ENCODE results near the gene RNF126.
"Not testable (repeated sequence)": the region's sequence is repeated elsewhere in the genome, so short reads cannot be mapped to it uniquely, and the experiment has no call there.

Gene RNF126

GRCh38 chr19:640161-640558 lies 22.9 kb downstream of the RNF126 start:
- H3K9ac ChIP-seq (ENCODE audit: low read length), result no peak overlapping the region
- H3K9me3 ChIP-seq (ENCODE audit: control insufficient read depth, low read depth, low read length), result no peaks in the 10 kb centered on the region
- H3K27ac ChIP-seq (ENCODE audit: low read length), result no peak overlapping the region
- H3K36me3 ChIP-seq (ENCODE audit: control insufficient read depth, low read depth, low read length), result peaks cover 3% of the 10 kb centered on the region
- peaks cover 23% of the 10 kb centered on the region for H3K27me3 ChIP-seq (ENCODE audit: control insufficient read depth, insufficient read depth, low read length)
- H3K4me3 ChIP-seq (ENCODE audit: low read length), result no peak overlapping the region
- H3K4me1 ChIP-seq (ENCODE audit: control insufficient read depth, low read depth, low read length), result no peaks in the 10 kb centered on the region

- peak within 1 kb of the TSS; percentile 48 for H3K4me3 ChIP-seq (ENCODE audit: low read length)
- H3K4me1 ChIP-seq (ENCODE audit: control insufficient read depth, low read depth, low read length), result no peaks in the 10 kb centered on the region
- H3K27me3 ChIP-seq (ENCODE audit: control insufficient read depth, insufficient read depth, low read length), result peaks cover 23% of the 10 kb centered on the region
- H3K9ac ChIP-seq (ENCODE audit: low read length), result no peak within 1 kb of the TSS
- no peaks in the 10 kb centered on the region for H3K36me3 ChIP-seq (ENCODE audit: control insufficient read depth, low read depth, low read length)
- no peak within 1 kb of the TSS for H3K27ac ChIP-seq (ENCODE audit: low read length)
- no peaks in the 10 kb centered on the region for H3K9me3 ChIP-seq (ENCODE audit: control insufficient read depth, low read depth, low read length)
Measured at GRCh38 chr19:639253-640160, 23.5 kb downstream of the RNF126 start, which contains the start of gene FGF22. Gene FGF22 (plus strand): TSS chr19:639879. CDS start chr19:639926, 47 bp downstream.

GRCh38 chr19:638906-639252 lies 24.1 kb downstream of the RNF126 start:
- Histone ChIP-seq H3K4me1 (ENCODE audit: control insufficient read depth, low read depth, low read length) (peaks cover 3% of the 10 kb centered on the region), H3K27me3 (ENCODE audit: control insufficient read depth, insufficient read depth, low read length) (peaks cover 23% of the 10 kb centered on the region), H3K27ac (ENCODE audit: low read length) (no peak overlapping the region), H3K9me3 (ENCODE audit: control insufficient read depth, low read depth, low read length) (no peaks in the 10 kb centered on the region), H3K9ac (ENCODE audit: low read length) (no peak overlapping the region), H3K36me3 (ENCODE audit: control insufficient read depth, low read depth, low read length) (no peaks in the 10 kb centered on the region), H3K4me3 (ENCODE audit: low read length) (no peak overlapping the region)

GRCh38 chr19:634975-635652 lies 27.9 kb downstream of the RNF126 start:
- Histone ChIP-seq H3K4me3 (ENCODE audit: low read length) (no peak overlapping the region), H3K9me3 (ENCODE audit: control insufficient read depth, low read depth, low read length) (no peaks in the 10 kb centered on the region), H3K27me3 (ENCODE audit: control insufficient read depth, insufficient read depth, low read length) (peaks cover 23% of the 10 kb centered on the region), H3K36me3 (ENCODE audit: control insufficient read depth, low read depth, low read length) (peaks cover 9% of the 10 kb centered on the region), H3K9ac (ENCODE audit: low read length) (no peak overlapping the region), H3K27ac (ENCODE audit: low read length) (no peak overlapping the region), H3K4me1 (ENCODE audit: control insufficient read depth, low read depth, low read length) (peaks cover 3% of the 10 kb centered on the region)

- Histone ChIP-seq H3K4me3 (ENCODE audit: low read length) (peak overlapping the region; percentile 96), H3K27me3 (ENCODE audit: control insufficient read depth, insufficient read depth, low read length) (peaks cover 18% of the 10 kb centered on the region), H3K36me3 (ENCODE audit: control insufficient read depth, low read depth, low read length) (peaks cover 9% of the 10 kb centered on the region), H3K4me1 (ENCODE audit: control insufficient read depth, low read depth, low read length) (peaks cover 3% of the 10 kb centered on the region), H3K27ac (ENCODE audit: low read length) (peak overlapping the region; percentile 8), H3K9me3 (ENCODE audit: control insufficient read depth, low read depth, low read length) (no peaks in the 10 kb centered on the region), H3K9ac (ENCODE audit: low read length) (peak overlapping the region; percentile 86)
Measured at GRCh38 chr19:633786-634639, 29.0 kb downstream of the RNF126 start.

- Histone ChIP-seq H3K4me1 (ENCODE audit: control insufficient read depth, low read depth, low read length) (peaks cover 3% of the 10 kb centered on the region), H3K36me3 (ENCODE audit: control insufficient read depth, low read depth, low read length) (peaks cover 9% of the 10 kb centered on the region), H3K9me3 (ENCODE audit: control insufficient read depth, low read depth, low read length) (no peaks in the 10 kb centered on the region), H3K9ac (ENCODE audit: low read length) (peak within 1 kb of the TSS; percentile 86), H3K4me3 (ENCODE audit: low read length) (peak within 1 kb of the TSS; percentile 96), H3K27me3 (ENCODE audit: control insufficient read depth, insufficient read depth, low read length) (peaks cover 10% of the 10 kb centered on the region), H3K27ac (ENCODE audit: low read length) (peak within 1 kb of the TSS; percentile 20)
Measured at GRCh38 chr19:633068-633785, 29.8 kb downstream of the RNF126 start, which contains the start of gene POLRMT. Gene POLRMT (minus strand): TSS chr19:633537. CDS start chr19:633512, 25 bp downstream.

- Histone ChIP-seq H3K4me1 (ENCODE audit: control insufficient read depth, low read depth, low read length) (peaks cover 3% of the 10 kb centered on the region), H3K9me3 (ENCODE audit: control insufficient read depth, low read depth, low read length) (no peaks in the 10 kb centered on the region), H3K27ac (ENCODE audit: low read length) (no peak overlapping the region), H3K36me3 (ENCODE audit: control insufficient read depth, low read depth, low read length) (peaks cover 9% of the 10 kb centered on the region), H3K9ac (ENCODE audit: low read length) (peak overlapping the region; percentile 86), H3K27me3 (ENCODE audit: control insufficient read depth, insufficient read depth, low read length) (peaks cover 4% of the 10 kb centered on the region), H3K4me3 (ENCODE audit: low read length) (peak overlapping the region; percentile 96)
Measured at GRCh38 chr19:632579-633067, 30.4 kb downstream of the RNF126 start.

- Histone ChIP-seq H3K9me3 (ENCODE audit: control insufficient read depth, low read depth, low read length) (no peaks in the 10 kb centered on the region), H3K4me1 (ENCODE audit: control insufficient read depth, low read depth, low read length) (peaks cover 3% of the 10 kb centered on the region), H3K9ac (ENCODE audit: low read length) (no peak overlapping the region), H3K27me3 (ENCODE audit: control insufficient read depth, insufficient read depth, low read length) (no peaks in the 10 kb centered on the region), H3K4me3 (ENCODE audit: low read length) (no peak overlapping the region), H3K27ac (ENCODE audit: low read length) (no peak overlapping the region), H3K36me3 (ENCODE audit: control insufficient read depth, low read depth, low read length) (peaks cover 13% of the 10 kb centered on the region)
Measured at GRCh38 chr19:629961-630714, 32.9 kb downstream of the RNF126 start.

GRCh38 chr19:629515-629914 lies 33.5 kb downstream of the RNF126 start:
- not testable (repeated sequence) for H3K27ac ChIP-seq (ENCODE audit: low read length)

GRCh38 chr19:628168-628567 lies 34.8 kb downstream of the RNF126 start:
- H3K4me1 ChIP-seq (ENCODE audit: control insufficient read depth, low read depth, low read length), result no peaks in the 10 kb centered on the region
- H3K9ac ChIP-seq (ENCODE audit: low read length), result no peak overlapping the region
- peaks cover 18% of the 10 kb centered on the region for H3K36me3 ChIP-seq (ENCODE audit: control insufficient read depth, low read depth, low read length)
- H3K4me3 ChIP-seq (ENCODE audit: low read length), result no peak overlapping the region
- no peaks in the 10 kb centered on the region for H3K9me3 ChIP-seq (ENCODE audit: control insufficient read depth, low read depth, low read length)
- H3K27ac ChIP-seq (ENCODE audit: low read length), result no peak overlapping the region
- no peaks in the 10 kb centered on the region for H3K27me3 ChIP-seq (ENCODE audit: control insufficient read depth, insufficient read depth, low read length)

More at GRCh38 chr19:629515-629914, 33.5 kb downstream of the RNF126 start:
- not testable (repeated sequence) for H3K4me3 ChIP-seq (ENCODE audit: low read length); H3K9me3 ChIP-seq (ENCODE audit: control insufficient read depth, low read depth, low read length); H3K4me1 ChIP-seq (ENCODE audit: control insufficient read depth, low read depth, low read length); H3K27me3 ChIP-seq (ENCODE audit: control insufficient read depth, insufficient read depth, low read length); H3K9ac ChIP-seq (ENCODE audit: low read length)
- H3K36me3 ChIP-seq (ENCODE audit: control insufficient read depth, low read depth, low read length), result peaks cover 14% of the 10 kb centered on the region
